Fibroblast of lung (primary cell): ENCODE data around the gene CSF1R. TPM values are rescaled to one million over a fixed set of nuclear protein-coding genes. Genes with fewer than 3 reads are reported as not detected.
A peak's percentile ranks its signal among the peaks of the same experiment; 100 is the strongest.

Experiments
- DNase-seq, 2 donors: peaks; one replicate each; pipeline versions ENCODE4 v3.0.0 to v3.0.0-alpha.2; 2010; ENCODE audit warnings: low read depth in 2 of 2
- H2AFZ ChIP-seq: 2 replicates; pipeline ENCODE4 v1.5.1; 2012; ENCODE audit warnings: low read length, control low read depth, inconsistent platforms
- H3K27ac ChIP-seq: 2 replicates; pipeline ENCODE4 v1.5.1; 2011; ENCODE audit warnings: low read length, control low read depth; ENCODE audit not compliant: insufficient read depth
- H3K27me3 ChIP-seq: 2 replicates; pipeline ENCODE4 v1.5.1; 2011; ENCODE audit warnings: mild to moderate bottlenecking, low read length; ENCODE audit not compliant: control insufficient read depth, insufficient read depth
- H3K36me3 ChIP-seq: 2 replicates; pipeline ENCODE4 v1.5.1; 2011; ENCODE audit warnings: low read length; ENCODE audit not compliant: control insufficient read depth, insufficient read depth
- H3K4me1 ChIP-seq: 2 replicates; pipeline ENCODE4 v1.5.1; 2011; ENCODE audit warnings: low read length; ENCODE audit not compliant: control insufficient read depth, insufficient read depth; ENCODE audit errors: extremely low read depth
- H3K4me2 ChIP-seq: 2 replicates; pipeline ENCODE4 v1.5.1; 2011; ENCODE audit warnings: low read length, control low read depth; ENCODE audit not compliant: insufficient read depth; ENCODE audit errors: extremely low read depth
- H3K4me3 ChIP-seq, 4 experiments: fragments of 200-600 bp in 1 of 4; sonication (generic) in 1 of 4; replicated peaks in 1 of 4; 2 replicates each; pipeline ENCODE4 v1.5.1; 2011 to 2016; ENCODE audit warnings: low read length in 4 of 4, low read depth in 3 of 4, mild to moderate bottlenecking in 3 of 4, control low read depth in 2 of 4, inconsistent platforms in 1 of 4, mixed read lengths in 1 of 4; ENCODE audit not compliant: insufficient read depth in 1 of 4; ENCODE audit errors: control extremely low read depth in 1 of 4
- H3K79me2 ChIP-seq: 2 replicates; pipeline ENCODE4 v1.5.1; 2012; ENCODE audit warnings: mild to moderate bottlenecking, low read length, inconsistent platforms; ENCODE audit not compliant: control insufficient read depth, insufficient read depth
- H3K9ac ChIP-seq: 2 replicates; pipeline ENCODE4 v1.5.1; 2011; ENCODE audit warnings: mild to moderate bottlenecking, low read length, control low read depth; ENCODE audit not compliant: insufficient read depth
- H3K9me3 ChIP-seq: 2 replicates; pipeline ENCODE4 v1.5.1; 2012; ENCODE audit warnings: low read depth, low read length; ENCODE audit not compliant: control insufficient read depth, insufficient read depth
- H4K20me1 ChIP-seq: 2 replicates; pipeline ENCODE4 v1.5.1; 2011; ENCODE audit warnings: low read length; ENCODE audit not compliant: control insufficient read depth, insufficient read depth; ENCODE audit errors: extremely low read depth
- CTCF ChIP-seq, 2 donors: IDR thresholded peaks in 1 of 2; conservative IDR thresholded peaks in 1 of 2; 1 replicate in 1 of 2; 2 replicates in 1 of 2; pipeline ENCODE4 v1.5.1; 2011 to 2012; ENCODE audit warnings: low read length in 2 of 2, control low read depth in 1 of 2, inconsistent platforms in 1 of 2, low read depth in 1 of 2, mild to moderate bottlenecking in 1 of 2
- EZH2 ChIP-seq: IDR thresholded peaks from 2 replicates; pipeline ENCODE4 v1.5.1; 2012; ENCODE audit warnings: low read length, control low read depth, mild to moderate bottlenecking; ENCODE audit errors: missing control alignments
- polyA plus RNA-seq, 2 donors: library from polyadenylated mRNA; depleted of rRNA in 1 of 2; stranded (reverse) in 1 of 2; unstranded in 1 of 2; fragments of >200 nt; gene quantifications; 2 replicates each; pipeline ENCODE4 v1.2.1, GENCODE V29; 2011 to 2012; ENCODE audit warnings: missing spikeins in 1 of 2
- total RNA-seq: library from RNA; depleted of rRNA; stranded (reverse); fragments of >200 nt; gene quantifications from 2 replicates; pipeline ENCODE4 v1.2.1, GENCODE V29; 2014

CSF1R gene
- total and polyA plus RNA-seq, 2 donors (not counting 1 experiment from before 2014, with no cell fraction given), result 0.07 TPM; not detected in 1

DNA sequence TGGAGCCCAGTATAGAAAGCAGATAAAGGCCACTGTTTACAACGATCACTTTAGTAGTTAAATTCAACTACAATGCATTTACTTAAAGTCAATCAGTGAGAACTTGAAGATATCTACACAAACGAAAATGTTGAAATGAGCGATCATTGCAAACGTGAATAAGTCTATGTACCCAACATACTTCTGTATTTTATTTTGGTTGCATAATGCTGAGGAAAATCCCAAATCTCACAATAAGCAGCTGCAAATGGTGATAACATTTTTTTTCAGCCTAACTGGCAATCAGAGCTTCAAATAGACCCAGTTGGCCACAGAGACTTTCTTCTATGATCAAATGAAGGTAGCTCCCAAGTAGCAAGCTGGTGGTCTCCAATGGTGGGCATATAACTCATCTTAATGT, 37.2 kb upstream of the CSF1R start:
- H2AFZ ChIP-seq, result no peak overlapping the region
- no peak overlapping the region for H3K4me3 ChIP-seq
- H3K4me1 ChIP-seq, result peaks cover 2% of the 10 kb centered on the region
- no peaks in the 10 kb centered on the region for H4K20me1 ChIP-seq
- H3K9ac ChIP-seq, result no peak overlapping the region
- peaks cover 64% of the 10 kb centered on the region for H3K36me3 ChIP-seq
- no peak overlapping the region for H3K4me2 ChIP-seq
- no peaks in the 10 kb centered on the region for H3K27me3 ChIP-seq
- H3K27ac ChIP-seq, result no peak overlapping the region
- TF ChIP-seq EZH2 (no peak), CTCF (conservative IDR thresholded peaks at IDR 0.05 in 1 of 2, IDR thresholded peaks at IDR 0.05 in 1 of 2; ENCODE audit: low read depth in 1 of 2, low read length in 2 of 2) (no peak)
- no peak for DNase-seq
- H3K9me3 ChIP-seq, result no peaks in the 10 kb centered on the region
- H3K79me2 ChIP-seq, result peaks cover 3% of the 10 kb centered on the region

DNA sequence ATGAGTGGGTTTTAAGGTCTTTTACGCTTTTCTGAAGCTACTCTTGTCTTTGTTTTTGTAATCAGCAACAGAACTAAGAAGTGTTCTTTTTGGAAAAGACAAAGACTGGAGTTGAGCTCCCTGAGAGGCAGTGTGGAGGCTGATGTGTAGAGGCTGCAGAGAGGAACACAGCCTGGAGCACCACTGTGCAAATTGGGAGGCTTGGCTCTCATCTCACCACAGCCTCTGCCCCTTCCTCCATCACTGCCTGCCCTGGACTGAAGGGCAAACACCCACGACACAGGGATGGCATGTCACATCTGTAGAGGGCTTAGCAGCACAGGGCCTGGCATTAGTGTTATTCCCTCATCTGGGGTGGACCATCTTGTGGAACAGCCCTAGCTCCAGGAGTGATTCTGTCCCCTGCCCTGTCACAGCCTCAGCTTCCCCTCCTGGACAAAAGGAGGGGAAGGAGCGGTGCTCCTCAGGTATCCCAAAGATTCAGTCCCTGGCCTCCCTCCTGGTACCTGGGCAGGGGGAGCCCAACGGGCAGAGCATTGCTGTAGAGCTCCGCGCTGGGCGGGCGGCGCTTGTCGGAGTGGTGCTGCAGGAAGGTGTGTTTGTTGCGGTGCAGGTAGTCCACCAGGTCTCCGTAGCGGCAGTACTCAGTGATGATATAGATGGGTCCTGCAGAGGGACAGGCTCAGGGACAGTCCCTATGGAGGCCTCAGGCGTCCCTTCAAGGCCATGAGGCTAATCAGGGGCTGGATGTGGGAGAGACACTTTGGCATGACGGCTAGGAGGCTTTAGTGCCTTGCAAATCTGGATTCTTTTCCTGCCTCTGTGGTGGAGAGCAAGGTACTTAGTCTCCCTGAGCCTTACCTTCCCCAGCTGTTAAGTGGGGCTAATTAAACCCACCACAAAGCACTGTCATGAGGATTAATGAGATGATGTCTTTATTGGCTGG, 36.5 kb upstream of the CSF1R start:
- peaks cover 60% of the 10 kb centered on the region for H3K36me3 ChIP-seq
- TF ChIP-seq EZH2 (no peak), CTCF (conservative IDR thresholded peaks at IDR 0.05 in 1 of 2, IDR thresholded peaks at IDR 0.05 in 1 of 2; ENCODE audit: low read depth in 1 of 2, low read length in 2 of 2) (no peak)
- no peak for DNase-seq
- H3K9me3 ChIP-seq, result no peaks in the 10 kb centered on the region
- no peak overlapping the region for H3K27ac ChIP-seq
- no peak overlapping the region for H2AFZ ChIP-seq
- no peak overlapping the region for H3K4me3 ChIP-seq
- no peaks in the 10 kb centered on the region for H4K20me1 ChIP-seq
- H3K27me3 ChIP-seq, result no peaks in the 10 kb centered on the region
- H3K79me2 ChIP-seq, result no peaks in the 10 kb centered on the region
- H3K9ac ChIP-seq, result no peak overlapping the region
- H3K4me1 ChIP-seq, result peaks cover 2% of the 10 kb centered on the region
- H3K4me2 ChIP-seq, result no peak overlapping the region

- Histone ChIP-seq H2AFZ (no peak overlapping the region), H3K4me2 (no peak overlapping the region), H3K4me3 (no peak overlapping the region), H3K36me3 (peaks cover 61% of the 10 kb centered on the region), H3K79me2 (no peaks in the 10 kb centered on the region), H3K27me3 (no peaks in the 10 kb centered on the region), H4K20me1 (no peaks in the 10 kb centered on the region), H3K9me3 (no peaks in the 10 kb centered on the region), H3K9ac (no peak overlapping the region), H3K4me1 (peaks cover 5% of the 10 kb centered on the region), H3K27ac (no peak overlapping the region)
- DNase-seq, result no peak
- TF ChIP-seq CTCF (conservative IDR thresholded peaks at IDR 0.05 in 1 of 2, IDR thresholded peaks at IDR 0.05 in 1 of 2; ENCODE audit: low read depth in 1 of 2, low read length in 2 of 2) (peak in 1 of 2 donors; percentile 31), EZH2 (no peak)
Observed at GRCh38 chr5:150122158-150122510, 35.8 kb upstream of the CSF1R start.
